Measurements from ENCODE around the gene PLD4. TPM values are rescaled to one million over a fixed set of nuclear protein-coding genes. Genes with fewer than 3 reads are reported as not detected.

The PLD4 gene
- total and polyA plus RNA-seq, 2 experiments from 2014 or later = not detected

- Mint-ChIP-seq H3K27me3 (ENCODE audit: insufficient read depth, low read depth, poor library complexity) (peaks cover 2% of the 10 kb centered on the region), H3K27ac (no peak overlapping the region), H3K36me3 (ENCODE audit: low read depth) (no peaks in the 10 kb centered on the region), H3K4me1 (peaks cover 2% of the 10 kb centered on the region; the same call in 1 of the 3 replicates), H3K9me3 (no peaks in the 10 kb centered on the region), H3K4me3 (no peak overlapping the region)
- Histone ChIP-seq H3K9me2 (ENCODE audit: insufficient read depth) (no peaks in the 10 kb centered on the region), H3K27me3 (ENCODE audit: insufficient read depth) (no peaks in the 10 kb centered on the region), H3K36me3 (ENCODE audit: insufficient read depth) (no peaks in the 10 kb centered on the region), H4K20me1 (replicated peaks; ENCODE audit: insufficient read depth) (no peaks in the 10 kb centered on the region), H3F3A (replicated peaks; ENCODE audit: low read depth) (no peaks in the 10 kb centered on the region), H3K4me3 (no peak overlapping the region), H3K4me2 (no peak overlapping the region), H3K4me1 (ENCODE audit: insufficient read depth) (no peaks in the 10 kb centered on the region), H2AFZ (no peak overlapping the region), H3K27ac (ENCODE audit: low read depth) (no peak overlapping the region), H3K79me2 (replicated peaks; ENCODE audit: insufficient read depth) (no peaks in the 10 kb centered on the region)
- TF ChIP-seq STAT1 (IDR thresholded peaks at IDR 0.05; ENCODE audit: unreplicated experiment) (no peak), ZNF331 (CRISPR knock-in tag; IDR thresholded peaks at IDR 0.05; ENCODE audit: low read depth) (no peak), EZH2 (IDR thresholded peaks at IDR 0.05; ENCODE audit: low read depth, unreplicated experiment) (no peak), CREB1 (CRISPR knock-in tag; IDR thresholded peaks at IDR 0.05; ENCODE audit: low read depth) (no peak), ETS1 (IDR thresholded peaks at IDR 0.05) (no peak), JUNB (IDR thresholded peaks at IDR 0.05; ENCODE audit: unreplicated experiment) (no peak), NANOG (IDR thresholded peaks at IDR 0.05; ENCODE audit: borderline replicate concordance) (no peak), REST (IDR thresholded peaks at IDR 0.05; ENCODE audit: unreplicated experiment) (no peak), POLR2AphosphoS5 (IDR thresholded peaks at IDR 0.05; ENCODE audit: low read depth) (no peak), ZNF114 (CRISPR knock-in tag; IDR thresholded peaks at IDR 0.05) (no peak)
- TF ChIP-seq, protein P1, sequence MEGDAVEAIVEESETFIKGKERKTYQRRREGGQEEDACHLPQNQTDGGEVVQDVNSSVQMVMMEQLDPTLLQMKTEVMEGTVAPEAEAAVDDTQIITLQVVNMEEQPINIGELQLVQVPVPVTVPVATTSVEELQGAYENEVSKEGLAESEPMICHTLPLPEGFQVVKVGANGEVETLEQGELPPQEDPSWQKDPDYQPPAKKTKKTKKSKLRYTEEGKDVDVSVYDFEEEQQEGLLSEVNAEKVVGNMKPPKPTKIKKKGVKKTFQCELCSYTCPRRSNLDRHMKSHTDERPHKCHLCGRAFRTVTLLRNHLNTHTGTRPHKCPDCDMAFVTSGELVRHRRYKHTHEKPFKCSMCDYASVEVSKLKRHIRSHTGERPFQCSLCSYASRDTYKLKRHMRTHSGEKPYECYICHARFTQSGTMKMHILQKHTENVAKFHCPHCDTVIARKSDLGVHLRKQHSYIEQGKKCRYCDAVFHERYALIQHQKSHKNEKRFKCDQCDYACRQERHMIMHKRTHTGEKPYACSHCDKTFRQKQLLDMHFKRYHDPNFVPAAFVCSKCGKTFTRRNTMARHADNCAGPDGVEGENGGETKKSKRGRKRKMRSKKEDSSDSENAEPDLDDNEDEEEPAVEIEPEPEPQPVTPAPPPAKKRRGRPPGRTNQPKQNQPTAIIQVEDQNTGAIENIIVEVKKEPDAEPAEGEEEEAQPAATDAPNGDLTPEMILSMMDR (conservative IDR thresholded peaks at IDR 0.05; ENCODE audit: low read depth in 2 of 2) = no peak
- TF ChIP-seq, protein P2, sequence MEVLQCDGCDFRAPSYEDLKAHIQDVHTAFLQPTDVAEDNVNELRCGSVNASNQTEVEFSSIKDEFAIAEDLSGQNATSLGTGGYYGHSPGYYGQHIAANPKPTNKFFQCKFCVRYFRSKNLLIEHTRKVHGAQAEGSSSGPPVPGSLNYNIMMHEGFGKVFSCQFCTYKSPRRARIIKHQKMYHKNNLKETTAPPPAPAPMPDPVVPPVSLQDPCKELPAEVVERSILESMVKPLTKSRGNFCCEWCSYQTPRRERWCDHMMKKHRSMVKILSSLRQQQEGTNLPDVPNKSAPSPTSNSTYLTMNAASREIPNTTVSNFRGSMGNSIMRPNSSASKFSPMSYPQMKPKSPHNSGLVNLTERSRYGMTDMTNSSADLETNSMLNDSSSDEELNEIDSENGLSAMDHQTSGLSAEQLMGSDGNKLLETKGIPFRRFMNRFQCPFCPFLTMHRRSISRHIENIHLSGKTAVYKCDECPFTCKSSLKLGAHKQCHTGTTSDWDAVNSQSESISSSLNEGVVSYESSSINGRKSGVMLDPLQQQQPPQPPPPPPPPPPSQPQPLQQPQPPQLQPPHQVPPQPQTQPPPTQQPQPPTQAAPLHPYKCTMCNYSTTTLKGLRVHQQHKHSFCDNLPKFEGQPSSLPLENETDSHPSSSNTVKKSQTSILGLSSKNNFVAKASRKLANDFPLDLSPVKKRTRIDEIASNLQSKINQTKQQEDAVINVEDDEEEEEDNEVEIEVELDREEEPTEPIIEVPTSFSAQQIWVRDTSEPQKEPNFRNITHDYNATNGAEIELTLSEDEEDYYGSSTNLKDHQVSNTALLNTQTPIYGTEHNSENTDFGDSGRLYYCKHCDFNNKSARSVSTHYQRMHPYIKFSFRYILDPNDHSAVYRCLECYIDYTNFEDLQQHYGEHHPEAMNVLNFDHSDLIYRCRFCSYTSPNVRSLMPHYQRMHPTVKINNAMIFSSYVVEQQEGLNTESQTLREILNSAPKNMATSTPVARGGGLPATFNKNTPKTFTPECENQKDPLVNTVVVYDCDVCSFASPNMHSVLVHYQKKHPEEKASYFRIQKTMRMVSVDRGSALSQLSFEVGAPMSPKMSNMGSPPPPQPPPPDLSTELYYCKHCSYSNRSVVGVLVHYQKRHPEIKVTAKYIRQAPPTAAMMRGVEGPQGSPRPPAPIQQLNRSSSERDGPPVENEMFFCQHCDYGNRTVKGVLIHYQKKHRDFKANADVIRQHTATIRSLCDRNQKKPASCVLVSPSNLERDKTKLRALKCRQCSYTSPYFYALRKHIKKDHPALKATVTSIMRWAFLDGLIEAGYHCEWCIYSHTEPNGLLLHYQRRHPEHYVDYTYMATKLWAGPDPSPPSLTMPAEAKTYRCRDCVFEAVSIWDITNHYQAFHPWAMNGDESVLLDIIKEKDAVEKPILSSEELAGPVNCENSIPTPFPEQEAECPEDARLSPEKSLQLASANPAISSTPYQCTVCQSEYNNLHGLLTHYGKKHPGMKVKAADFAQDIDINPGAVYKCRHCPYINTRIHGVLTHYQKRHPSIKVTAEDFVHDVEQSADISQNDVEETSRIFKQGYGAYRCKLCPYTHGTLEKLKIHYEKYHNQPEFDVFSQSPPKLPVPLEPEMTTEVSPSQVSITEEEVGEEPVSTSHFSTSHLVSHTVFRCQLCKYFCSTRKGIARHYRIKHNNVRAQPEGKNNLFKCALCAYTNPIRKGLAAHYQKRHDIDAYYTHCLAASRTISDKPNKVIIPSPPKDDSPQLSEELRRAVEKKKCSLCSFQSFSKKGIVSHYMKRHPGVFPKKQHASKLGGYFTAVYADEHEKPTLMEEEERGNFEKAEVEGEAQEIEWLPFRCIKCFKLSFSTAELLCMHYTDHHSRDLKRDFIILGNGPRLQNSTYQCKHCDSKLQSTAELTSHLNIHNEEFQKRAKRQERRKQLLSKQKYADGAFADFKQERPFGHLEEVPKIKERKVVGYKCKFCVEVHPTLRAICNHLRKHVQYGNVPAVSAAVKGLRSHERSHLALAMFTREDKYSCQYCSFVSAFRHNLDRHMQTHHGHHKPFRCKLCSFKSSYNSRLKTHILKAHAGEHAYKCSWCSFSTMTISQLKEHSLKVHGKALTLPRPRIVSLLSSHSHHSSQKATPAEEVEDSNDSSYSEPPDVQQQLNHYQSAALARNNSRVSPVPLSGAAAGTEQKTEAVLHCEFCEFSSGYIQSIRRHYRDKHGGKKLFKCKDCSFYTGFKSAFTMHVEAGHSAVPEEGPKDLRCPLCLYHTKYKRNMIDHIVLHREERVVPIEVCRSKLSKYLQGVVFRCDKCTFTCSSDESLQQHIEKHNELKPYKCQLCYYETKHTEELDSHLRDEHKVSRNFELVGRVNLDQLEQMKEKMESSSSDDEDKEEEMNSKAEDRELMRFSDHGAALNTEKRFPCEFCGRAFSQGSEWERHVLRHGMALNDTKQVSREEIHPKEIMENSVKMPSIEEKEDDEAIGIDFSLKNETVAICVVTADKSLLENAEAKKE (CRISPR knock-in tag; IDR thresholded peaks at IDR 0.05) = no peak
- no peak for DNase-seq (ENCODE audit: low spot score)
- peak; percentile 9; the same call in 2 of the 3 replicates for ATAC-seq
Observed at GRCh38 chr14:104889375-104889757, 35.3 kb upstream of the PLD4 start.
